GM12874 (cell line): ENCODE data around the gene INSYN1.

ENCODE experiments used
- CTCF ChIP-seq: IDR thresholded peaks from 2 replicates; pipeline ENCODE4 v1.5.1; 2011; ENCODE audit warnings: low read depth, mild to moderate bottlenecking, control low read depth, low read length, moderate library complexity; ENCODE audit not compliant: insufficient read depth

The INSYN1 gene

GRCh38 chr15:73766598-73766997 lies 13.4 kb upstream of the INSYN1 start:
- no peak for TF ChIP-seq CTCF

- TF ChIP-seq CTCF: no peak
Measured at GRCh38 chr15:73765778-73766177, 12.6 kb upstream of the INSYN1 start.

GRCh38 chr15:73763931-73764330 lies 10.8 kb upstream of the INSYN1 start:
- TF ChIP-seq CTCF: no peak

- TF ChIP-seq CTCF: no peak
Measured at GRCh38 chr15:73760330-73761329, 7.5 kb upstream of the INSYN1 start.

GRCh38 chr15:73758461-73758860 lies 5.3 kb upstream of the INSYN1 start:
- no peak for TF ChIP-seq CTCF

GRCh38 chr15:73757571-73757970 lies 4.4 kb upstream of the INSYN1 start:
- TF ChIP-seq CTCF: no peak

- TF ChIP-seq CTCF: no peak
Measured at GRCh38 chr15:73756947-73757513, 3.9 kb upstream of the INSYN1 start.
